ENCODE measurements around the gene PHF11.

The PHF11 gene

DNA sequence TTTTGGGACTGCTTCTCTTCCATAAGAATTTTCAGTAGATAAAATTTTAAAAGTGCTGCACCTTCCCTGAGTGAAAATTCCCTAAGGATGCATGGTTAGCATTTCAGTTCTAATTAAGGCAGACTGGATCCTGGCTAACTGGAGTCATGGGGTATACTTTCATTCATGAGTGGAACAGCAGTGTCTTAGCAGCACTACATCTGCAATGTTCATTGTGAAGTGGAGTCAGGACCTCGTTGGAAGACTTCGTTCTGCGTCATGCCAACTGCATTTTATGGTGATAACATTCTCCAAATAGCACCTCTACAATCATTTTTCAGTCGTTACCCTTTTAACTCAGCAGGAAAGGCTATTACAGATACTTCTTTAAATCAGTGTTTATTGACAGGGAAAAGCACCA, 25.5 kb downstream of the PHF11 start:
- Histone ChIP-seq H3F3A (ENCODE audit: insufficient read depth, low read length) (no peaks in the 10 kb centered on the region), H3K4me3 (ENCODE audit: low read depth, low read length, poor library complexity, severe bottlenecking) (no peak overlapping the region), H3K27ac (ENCODE audit: low read depth, low read length, poor library complexity, severe bottlenecking) (no peak overlapping the region), H3K4me1 (ENCODE audit: insufficient read depth, low read length, severe bottlenecking) (peaks cover 7% of the 10 kb centered on the region), H3K79me2 (ENCODE audit: insufficient read depth, low read length) (no peaks in the 10 kb centered on the region), H3K4me2 (ENCODE audit: low read length) (no peak overlapping the region), H3K9me3 (ENCODE audit: low read length) (no peaks in the 10 kb centered on the region), H3K27me3 (ENCODE audit: insufficient read depth, low read length) (no peaks in the 10 kb centered on the region), H3K9me2 (ENCODE audit: low read depth, low read length) (no peaks in the 10 kb centered on the region), H3K9ac (ENCODE audit: low read length) (no peak overlapping the region), H3K36me3 (ENCODE audit: insufficient read depth, low read length) (peaks cover 49% of the 10 kb centered on the region), H2AFZ (ENCODE audit: low read length) (no peak overlapping the region), H4K20me1 (ENCODE audit: insufficient read depth, low read length) (no peaks in the 10 kb centered on the region)
- TF ChIP-seq, protein P1, sequence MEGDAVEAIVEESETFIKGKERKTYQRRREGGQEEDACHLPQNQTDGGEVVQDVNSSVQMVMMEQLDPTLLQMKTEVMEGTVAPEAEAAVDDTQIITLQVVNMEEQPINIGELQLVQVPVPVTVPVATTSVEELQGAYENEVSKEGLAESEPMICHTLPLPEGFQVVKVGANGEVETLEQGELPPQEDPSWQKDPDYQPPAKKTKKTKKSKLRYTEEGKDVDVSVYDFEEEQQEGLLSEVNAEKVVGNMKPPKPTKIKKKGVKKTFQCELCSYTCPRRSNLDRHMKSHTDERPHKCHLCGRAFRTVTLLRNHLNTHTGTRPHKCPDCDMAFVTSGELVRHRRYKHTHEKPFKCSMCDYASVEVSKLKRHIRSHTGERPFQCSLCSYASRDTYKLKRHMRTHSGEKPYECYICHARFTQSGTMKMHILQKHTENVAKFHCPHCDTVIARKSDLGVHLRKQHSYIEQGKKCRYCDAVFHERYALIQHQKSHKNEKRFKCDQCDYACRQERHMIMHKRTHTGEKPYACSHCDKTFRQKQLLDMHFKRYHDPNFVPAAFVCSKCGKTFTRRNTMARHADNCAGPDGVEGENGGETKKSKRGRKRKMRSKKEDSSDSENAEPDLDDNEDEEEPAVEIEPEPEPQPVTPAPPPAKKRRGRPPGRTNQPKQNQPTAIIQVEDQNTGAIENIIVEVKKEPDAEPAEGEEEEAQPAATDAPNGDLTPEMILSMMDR (IDR thresholded peaks at IDR 0.05; ENCODE audit: low read length) = no peak
- TF ChIP-seq EZH2 (IDR thresholded peaks at IDR 0.05; ENCODE audit: borderline replicate concordance, low read length) = no peak

DNA sequence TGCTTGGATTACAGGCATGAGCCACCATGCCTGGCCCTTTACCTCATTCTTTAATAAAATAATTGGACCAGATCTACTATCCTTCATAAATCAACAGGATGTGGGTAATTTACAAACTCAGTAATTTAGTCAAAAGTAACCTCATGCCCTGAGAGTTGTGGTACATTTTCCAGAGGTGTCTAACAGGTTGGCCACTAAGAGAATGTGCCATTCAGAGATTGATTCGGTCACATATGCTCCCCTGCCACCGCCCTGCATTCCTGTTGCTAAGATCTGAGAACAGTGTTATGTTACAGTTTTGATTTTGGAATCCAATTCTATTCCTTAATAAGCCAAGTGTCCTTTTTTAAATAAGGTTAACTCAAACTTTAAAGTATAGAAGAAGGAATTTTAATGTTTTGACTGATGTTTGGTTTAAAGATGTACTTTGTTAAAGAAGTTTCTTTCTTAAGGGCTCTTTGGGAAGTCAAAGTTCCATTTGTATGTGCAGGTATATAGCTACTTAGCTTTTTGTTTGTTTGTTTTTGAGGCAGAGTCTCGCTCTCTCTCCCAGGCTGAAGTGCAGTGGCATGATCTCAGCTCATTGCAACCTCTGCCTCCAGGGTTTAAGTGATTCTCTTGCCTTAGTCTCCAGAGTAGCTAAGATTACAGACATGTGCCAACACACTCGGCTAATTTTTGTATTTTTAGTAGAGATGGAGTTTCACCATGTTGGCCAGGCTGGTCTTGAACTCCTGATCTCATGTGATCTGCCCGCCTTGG, 29.2 kb downstream of the PHF11 start:
- H3K27ac ChIP-seq (ENCODE audit: low read depth, low read length, poor library complexity, severe bottlenecking) = no peak overlapping the region
- H3K27me3 ChIP-seq (ENCODE audit: insufficient read depth, low read length) = no peaks in the 10 kb centered on the region
- no peaks in the 10 kb centered on the region for H3K9me3 ChIP-seq (ENCODE audit: low read length)
- TF ChIP-seq, protein P1 (IDR thresholded peaks at IDR 0.05; ENCODE audit: low read length) = no peak
- no peak for TF ChIP-seq EZH2 (IDR thresholded peaks at IDR 0.05; ENCODE audit: borderline replicate concordance, low read length)
- H3K9me2 ChIP-seq (ENCODE audit: low read depth, low read length) = no peaks in the 10 kb centered on the region
- H3K4me3 ChIP-seq (ENCODE audit: low read depth, low read length, poor library complexity, severe bottlenecking) = no peak overlapping the region
- no peak overlapping the region for H2AFZ ChIP-seq (ENCODE audit: low read length)
- no peaks in the 10 kb centered on the region for H3F3A ChIP-seq (ENCODE audit: insufficient read depth, low read length)
- no peaks in the 10 kb centered on the region for H3K79me2 ChIP-seq (ENCODE audit: insufficient read depth, low read length)
- no peak overlapping the region for H3K4me2 ChIP-seq (ENCODE audit: low read length)
- no peak overlapping the region for H3K9ac ChIP-seq (ENCODE audit: low read length)
- peaks cover 33% of the 10 kb centered on the region for H3K4me1 ChIP-seq (ENCODE audit: insufficient read depth, low read length, severe bottlenecking)
- H4K20me1 ChIP-seq (ENCODE audit: insufficient read depth, low read length) = no peaks in the 10 kb centered on the region
- peaks cover 49% of the 10 kb centered on the region; the same call in 1 of the 2 replicates for H3K36me3 ChIP-seq (ENCODE audit: insufficient read depth, low read length)

- Histone ChIP-seq H3K9ac (ENCODE audit: low read length) (no peak overlapping the region), H4K20me1 (ENCODE audit: insufficient read depth, low read length) (no peaks in the 10 kb centered on the region), H3K79me2 (ENCODE audit: insufficient read depth, low read length) (no peaks in the 10 kb centered on the region), H3K27me3 (ENCODE audit: insufficient read depth, low read length) (no peaks in the 10 kb centered on the region), H3K36me3 (ENCODE audit: insufficient read depth, low read length) (peaks cover 41% of the 10 kb centered on the region; the same call in 1 of the 2 replicates), H2AFZ (ENCODE audit: low read length) (no peak overlapping the region), H3F3A (ENCODE audit: insufficient read depth, low read length) (no peaks in the 10 kb centered on the region), H3K4me3 (ENCODE audit: low read depth, low read length, poor library complexity, severe bottlenecking) (no peak overlapping the region), H3K9me2 (ENCODE audit: low read depth, low read length) (no peaks in the 10 kb centered on the region), H3K4me1 (ENCODE audit: insufficient read depth, low read length, severe bottlenecking) (peaks cover 51% of the 10 kb centered on the region), H3K9me3 (ENCODE audit: low read length) (no peaks in the 10 kb centered on the region), H3K27ac (ENCODE audit: low read depth, low read length, poor library complexity, severe bottlenecking) (peak overlapping the region; percentile 49), H3K4me2 (ENCODE audit: low read length) (no peak overlapping the region)
- no peak for TF ChIP-seq EZH2 (IDR thresholded peaks at IDR 0.05; ENCODE audit: borderline replicate concordance, low read length)
- TF ChIP-seq, protein P1 (IDR thresholded peaks at IDR 0.05; ENCODE audit: low read length) = 0 out of 2 replicates have a peak, but pooled peaks have one; percentile 6
Measured at GRCh38 chr13:49527123-49527522, 31.4 kb downstream of the PHF11 start.
